GM13976 (cell line): ENCODE results near the gene HAT1.
"Not testable (repeated sequence)": the region's sequence is repeated elsewhere in the genome, so short reads cannot be mapped to it uniquely, and the experiment has no call there.

Experiments used
- DNase-seq: peaks from one replicate; pipeline ENCODE4 v3.0.0; 2012; ENCODE audit warnings: low spot score
- in situ Hi-C: fragments of 300-500 bp; cut with MboI; formaldehyde crosslinking; loops from one replicate; pipeline ENCODE4 v1.12.0; 2022; ENCODE audit warnings: low sequenced_read_pairs, mixed read lengths, inconsistent platforms; ENCODE audit not compliant: unreplicated experiment
- TF ChIP-seq, protein P1 (sequence below): IDR thresholded peaks from 2 replicates; pipeline ENCODE4 v1.5.1; 2012; ENCODE audit warnings: borderline replicate concordance, mild to moderate bottlenecking; ENCODE audit not compliant: insufficient read depth; ENCODE audit errors: extremely low read depth, missing control alignments, control extremely low read depth

Gene HAT1

DNA sequence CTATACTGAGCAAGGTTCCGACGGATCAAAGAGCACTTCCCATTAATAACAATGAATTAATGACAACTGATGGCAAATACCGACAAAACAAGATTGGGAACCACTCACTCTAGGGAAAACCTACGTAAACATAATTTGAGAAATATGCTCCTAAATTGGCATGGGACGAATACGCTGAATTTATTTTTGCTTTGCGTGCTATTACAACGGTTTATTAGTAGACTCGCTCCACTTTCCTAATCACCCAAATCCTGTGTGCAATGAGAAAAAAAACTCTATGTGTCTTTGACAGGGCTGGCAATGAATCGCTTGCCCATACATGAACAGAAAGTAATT, 27.7 kb upstream of the HAT1 start:
- TF ChIP-seq, protein P1, sequence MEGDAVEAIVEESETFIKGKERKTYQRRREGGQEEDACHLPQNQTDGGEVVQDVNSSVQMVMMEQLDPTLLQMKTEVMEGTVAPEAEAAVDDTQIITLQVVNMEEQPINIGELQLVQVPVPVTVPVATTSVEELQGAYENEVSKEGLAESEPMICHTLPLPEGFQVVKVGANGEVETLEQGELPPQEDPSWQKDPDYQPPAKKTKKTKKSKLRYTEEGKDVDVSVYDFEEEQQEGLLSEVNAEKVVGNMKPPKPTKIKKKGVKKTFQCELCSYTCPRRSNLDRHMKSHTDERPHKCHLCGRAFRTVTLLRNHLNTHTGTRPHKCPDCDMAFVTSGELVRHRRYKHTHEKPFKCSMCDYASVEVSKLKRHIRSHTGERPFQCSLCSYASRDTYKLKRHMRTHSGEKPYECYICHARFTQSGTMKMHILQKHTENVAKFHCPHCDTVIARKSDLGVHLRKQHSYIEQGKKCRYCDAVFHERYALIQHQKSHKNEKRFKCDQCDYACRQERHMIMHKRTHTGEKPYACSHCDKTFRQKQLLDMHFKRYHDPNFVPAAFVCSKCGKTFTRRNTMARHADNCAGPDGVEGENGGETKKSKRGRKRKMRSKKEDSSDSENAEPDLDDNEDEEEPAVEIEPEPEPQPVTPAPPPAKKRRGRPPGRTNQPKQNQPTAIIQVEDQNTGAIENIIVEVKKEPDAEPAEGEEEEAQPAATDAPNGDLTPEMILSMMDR: no peak
- no peak for DNase-seq
- in situ Hi-C loops: no loop called here

DNA sequence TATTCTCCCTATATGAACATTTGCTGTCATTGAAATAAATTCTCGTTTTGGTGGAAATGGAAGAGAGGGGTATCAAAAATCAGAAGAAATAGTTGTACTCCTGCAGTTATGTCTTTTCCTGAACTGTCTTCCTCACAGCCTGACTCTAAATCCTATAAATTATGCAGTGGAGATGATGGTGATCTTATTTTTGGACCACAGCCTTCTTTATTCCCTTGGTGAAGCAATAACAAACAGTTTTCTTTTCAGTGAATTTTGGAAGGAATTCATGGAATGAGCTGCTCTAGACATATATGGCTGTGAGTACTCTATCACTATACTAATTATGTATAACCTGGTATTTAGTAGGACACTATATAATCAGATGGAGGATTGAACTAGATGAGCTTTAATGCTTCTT, 26.5 kb upstream of the HAT1 start:
- no peak for DNase-seq
- TF ChIP-seq, protein P1: no peak
- in situ Hi-C loops: no loop called here

DNA sequence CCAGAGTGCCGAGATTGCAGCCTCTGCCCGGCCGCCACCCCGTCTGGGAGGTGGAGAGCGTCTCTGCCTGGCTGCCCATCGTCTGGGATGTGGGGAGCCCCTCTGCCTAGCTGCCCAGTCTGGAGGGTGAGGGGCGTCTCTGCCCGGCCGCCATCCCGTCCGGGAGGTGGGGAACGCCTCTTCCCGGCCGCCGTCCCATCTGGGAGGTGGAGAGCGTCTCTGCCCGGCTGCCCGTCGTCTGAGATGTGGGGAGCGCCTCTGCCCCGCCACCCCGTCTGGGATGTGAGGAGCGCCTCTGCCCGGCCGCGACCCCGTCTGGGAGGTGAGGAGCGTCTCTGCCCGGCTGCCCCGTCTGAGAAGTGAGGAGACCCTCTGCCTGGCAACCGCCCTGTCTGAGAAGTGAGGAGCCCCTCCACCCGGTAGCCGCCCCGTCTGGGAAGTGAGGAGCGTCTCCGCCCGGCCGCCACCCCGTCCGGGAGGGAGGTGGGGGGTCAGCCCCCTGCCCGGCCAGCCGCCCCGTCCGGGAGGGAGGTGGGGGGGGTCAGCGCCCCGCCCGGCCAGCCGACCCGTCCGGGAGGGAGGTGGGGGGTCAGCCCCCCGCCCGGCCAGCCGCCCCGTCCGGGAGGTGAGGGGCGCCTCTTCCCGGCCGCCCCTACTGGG, 22.5 kb upstream of the HAT1 start:
- DNase-seq, in situ Hi-C loops: not testable (repeated sequence)

DNA sequence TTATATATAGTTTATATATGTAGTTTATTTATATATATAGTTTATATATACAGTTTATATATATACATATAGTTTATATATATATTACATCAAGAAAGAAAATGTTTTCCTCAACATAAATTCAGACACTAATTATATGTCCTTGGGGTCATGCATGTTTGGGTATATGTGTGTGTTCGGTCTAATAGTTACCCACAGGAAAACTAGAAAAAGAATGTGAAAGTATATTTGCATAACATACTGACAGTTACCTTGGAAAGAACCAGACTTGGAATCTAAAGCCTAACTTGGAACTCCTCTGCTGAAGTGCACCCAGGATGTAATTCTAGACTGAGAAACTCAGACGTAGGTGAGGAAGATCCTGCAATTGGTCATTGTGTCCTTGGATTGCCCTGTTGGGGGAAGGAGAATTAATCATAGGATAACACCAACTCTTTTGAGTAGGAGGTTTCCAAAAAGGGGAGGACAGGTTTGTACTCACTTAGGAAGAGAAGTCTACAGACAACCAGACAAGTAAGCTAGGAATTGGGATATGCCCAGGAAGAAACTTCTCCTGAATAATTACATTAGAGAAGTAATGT, 19.3 kb upstream of the HAT1 start:
- in situ Hi-C loops: no loop called here
- TF ChIP-seq, protein P1: no peak
- DNase-seq: no peak

DNA sequence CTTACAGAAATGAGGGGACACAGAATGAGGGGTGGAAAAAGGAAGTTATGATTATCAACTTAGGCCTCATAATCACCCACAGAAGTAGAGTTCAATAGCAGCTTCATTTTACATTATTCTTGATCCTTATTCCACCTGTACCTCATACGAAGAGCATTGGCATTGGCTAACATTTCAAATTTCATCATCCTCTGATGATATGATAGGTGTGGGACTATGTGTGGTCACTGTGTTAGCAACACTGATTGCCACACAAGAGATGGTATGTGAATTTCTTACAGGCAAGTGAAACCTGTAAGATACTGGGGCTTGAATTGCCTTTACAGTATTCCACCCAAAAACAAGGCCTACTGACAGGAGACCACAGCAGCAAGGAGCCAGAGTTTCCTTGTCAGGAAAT, 14.0 kb upstream of the HAT1 start:
- DNase-seq: no peak
- TF ChIP-seq, protein P1: no peak
- in situ Hi-C loops: no loop called here

DNA sequence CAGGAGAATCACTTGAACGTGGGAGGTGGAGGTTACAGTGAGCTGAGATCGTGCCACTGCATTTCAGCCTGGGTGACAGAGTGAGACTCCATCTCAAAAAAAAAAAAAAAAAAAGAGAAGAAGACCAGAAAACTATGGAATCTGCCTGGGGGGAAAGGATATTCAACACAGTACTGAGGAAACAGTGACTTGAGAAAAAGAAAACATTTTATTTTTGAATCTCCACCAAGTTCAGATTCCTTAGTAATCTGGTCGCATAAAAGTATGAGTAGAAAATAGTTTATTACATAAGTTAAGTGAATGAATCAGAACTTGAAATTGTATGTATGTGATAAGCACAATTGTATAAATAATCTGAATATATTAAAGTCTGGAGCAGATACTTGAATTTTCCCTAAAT, 13.0 kb upstream of the HAT1 start:
- TF ChIP-seq, protein P1: no peak
- in situ Hi-C loops: no loop called here

DNA sequence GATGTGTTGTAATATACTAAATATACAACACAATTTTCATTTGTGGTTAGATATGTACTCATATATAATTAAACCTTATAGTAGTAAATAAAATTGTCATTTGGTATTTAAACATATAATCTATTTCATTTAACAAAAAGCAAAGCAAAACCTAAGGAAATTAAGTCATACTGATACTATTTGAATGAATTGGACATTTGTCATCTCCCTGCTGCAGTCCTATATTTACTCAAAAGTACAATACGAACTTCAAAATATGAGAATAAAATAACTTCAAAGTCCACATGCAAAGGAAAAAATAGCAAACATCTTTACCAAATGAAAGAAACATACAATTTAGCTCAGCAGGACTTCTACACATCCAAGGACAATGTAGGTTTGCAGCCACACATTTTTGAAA, 11.8 kb upstream of the HAT1 start:
- TF ChIP-seq, protein P1: no peak
- in situ Hi-C loops: no loop called here
- DNase-seq: no peak

More for the DNA sequence above, 13.0 kb upstream of the HAT1 start:
- no peak for DNase-seq
